HG03565 (cell line): ENCODE data around the gene SPTB.

ENCODE experiments used
- ATAC-seq: cut with Tn5 transposase; IDR thresholded peaks from one replicate; pipeline ENCODE4 v1.9.1; 2021; ENCODE audit warnings: mild to moderate bottlenecking, moderate library complexity; ENCODE audit not compliant: unreplicated experiment

Gene SPTB

DNA sequence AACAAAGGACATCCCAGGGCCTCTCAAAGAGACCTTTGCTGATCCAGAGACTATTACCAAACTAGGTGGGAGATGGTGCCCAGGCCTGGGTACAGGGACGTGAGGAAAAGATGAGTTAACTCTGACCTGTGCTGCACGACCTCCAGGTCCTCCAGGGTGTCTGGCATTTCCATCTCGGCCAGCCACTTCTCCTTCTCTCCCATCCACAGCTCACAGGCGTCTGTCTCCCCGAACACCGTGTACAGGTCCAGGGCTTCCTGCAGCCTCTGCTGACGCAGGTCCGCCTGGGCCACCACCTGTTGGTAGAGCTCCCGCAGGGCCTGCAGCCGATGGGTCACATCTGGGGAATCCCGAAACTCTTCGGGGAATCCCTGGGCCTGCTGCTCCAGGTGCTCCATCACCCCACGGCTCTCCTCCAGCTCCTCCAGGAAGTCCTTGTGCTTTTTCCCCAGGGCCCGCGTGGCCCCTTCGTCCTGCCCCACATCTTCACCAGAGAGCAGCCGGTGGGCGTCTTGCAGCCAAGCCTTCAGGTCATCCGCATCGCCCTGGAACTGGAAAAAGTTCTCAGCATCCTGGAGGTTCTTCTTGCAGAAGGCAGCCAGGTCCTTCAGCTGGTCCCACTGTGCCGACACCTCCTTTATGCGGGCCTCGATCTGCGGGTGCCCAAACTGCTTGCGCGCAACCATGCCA, 86.7 kb downstream of the SPTB start:
- ATAC-seq: no peak

DNA sequence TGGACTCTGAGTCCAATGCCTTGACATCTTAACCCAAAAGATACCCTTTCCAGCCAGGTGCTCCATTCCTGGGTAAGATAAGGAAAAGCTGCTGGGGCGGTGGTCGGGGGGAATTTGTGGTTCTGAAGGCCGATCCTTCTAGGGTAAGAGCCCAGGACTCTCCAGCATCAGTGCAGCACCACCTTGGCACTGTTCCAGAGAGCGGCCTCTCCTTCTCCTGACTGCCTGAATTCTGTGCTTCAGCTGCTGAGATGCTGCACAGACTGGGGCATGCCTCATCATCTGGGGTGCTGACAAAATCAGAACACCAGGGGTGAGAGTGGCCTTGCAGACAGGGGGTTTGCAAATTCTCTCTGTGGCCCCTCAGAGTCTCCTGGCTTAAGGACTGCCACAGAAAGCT, 87.5 kb downstream of the SPTB start:
- ATAC-seq: no peak

DNA sequence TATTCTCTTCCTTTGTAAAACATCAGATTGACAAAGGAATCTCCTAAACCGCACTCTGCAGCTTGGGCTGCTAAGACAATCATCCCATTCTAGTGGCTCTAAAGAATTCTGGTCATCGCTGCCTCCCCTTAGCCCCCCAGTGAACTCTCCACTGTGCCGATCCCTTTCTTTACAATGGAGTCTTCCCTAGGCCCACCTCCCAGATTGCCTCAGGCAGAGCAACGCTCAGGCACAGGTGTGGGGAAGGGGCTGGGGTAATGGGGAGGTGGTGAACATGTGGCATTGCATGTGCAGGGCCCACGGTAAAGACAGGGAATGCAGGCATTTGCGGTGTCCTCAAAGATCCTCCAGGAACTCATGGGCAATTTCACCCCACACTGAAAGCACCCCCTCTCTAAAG, 89.2 kb downstream of the SPTB start:
- ATAC-seq: no peak

DNA sequence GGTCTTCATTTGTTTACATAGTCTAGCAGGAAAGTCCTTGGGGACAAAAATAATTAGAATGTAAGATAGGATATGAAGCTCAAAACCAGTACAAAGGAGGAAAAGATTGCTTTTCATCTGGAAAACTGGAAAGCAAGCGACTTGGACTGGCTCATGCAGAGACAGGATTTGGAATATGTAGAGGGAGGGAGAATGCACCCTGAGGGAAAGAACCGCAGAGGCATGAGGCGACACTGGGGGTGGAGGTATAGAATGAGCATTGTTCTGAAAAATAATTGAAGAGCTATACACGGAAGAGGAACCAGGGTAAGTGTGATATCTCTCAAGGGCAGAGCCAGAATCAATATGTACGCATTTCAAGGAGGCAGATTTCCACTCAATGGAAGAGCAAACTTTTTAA, 90.0 kb downstream of the SPTB start:
- no peak for ATAC-seq

DNA sequence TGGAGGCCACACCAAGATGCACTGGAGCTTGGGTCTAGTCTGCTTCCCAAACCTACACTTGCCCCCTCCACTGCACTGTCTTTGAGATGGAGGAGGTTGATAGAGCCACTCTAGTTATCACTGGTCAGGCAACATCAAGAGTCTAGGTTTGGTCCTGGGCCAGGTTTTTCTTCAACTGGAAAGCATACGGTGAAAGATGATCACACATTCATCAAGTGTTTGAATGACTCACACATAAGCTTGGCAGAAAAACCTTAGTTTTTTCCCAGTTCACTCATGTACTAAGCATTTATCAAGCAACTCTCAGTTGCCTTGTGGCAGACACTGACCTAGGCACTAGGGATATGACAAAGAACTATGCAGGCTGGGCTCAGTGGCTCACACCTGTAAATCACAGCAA, 91.0 kb downstream of the SPTB start:
- ATAC-seq: no peak

DNA sequence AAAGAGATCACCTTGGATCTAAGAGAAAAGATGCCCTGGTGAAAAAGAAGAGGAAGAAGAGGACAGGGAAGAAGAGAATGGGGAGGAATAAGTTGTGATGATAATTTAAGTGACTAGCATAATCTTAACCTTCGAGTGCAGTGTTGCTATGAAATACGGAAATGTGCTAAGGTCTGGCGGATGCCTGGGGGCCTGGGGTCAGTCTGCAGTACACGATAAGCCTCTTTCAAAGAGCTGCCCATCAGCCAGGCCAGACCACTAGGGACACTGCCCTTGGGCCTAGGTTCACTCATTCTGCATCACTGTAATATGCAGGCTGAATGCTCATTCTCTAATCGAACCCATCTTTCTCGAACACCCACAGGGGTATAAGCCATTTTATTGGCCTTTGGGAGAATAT, 92.1 kb downstream of the SPTB start:
- no peak for ATAC-seq

DNA sequence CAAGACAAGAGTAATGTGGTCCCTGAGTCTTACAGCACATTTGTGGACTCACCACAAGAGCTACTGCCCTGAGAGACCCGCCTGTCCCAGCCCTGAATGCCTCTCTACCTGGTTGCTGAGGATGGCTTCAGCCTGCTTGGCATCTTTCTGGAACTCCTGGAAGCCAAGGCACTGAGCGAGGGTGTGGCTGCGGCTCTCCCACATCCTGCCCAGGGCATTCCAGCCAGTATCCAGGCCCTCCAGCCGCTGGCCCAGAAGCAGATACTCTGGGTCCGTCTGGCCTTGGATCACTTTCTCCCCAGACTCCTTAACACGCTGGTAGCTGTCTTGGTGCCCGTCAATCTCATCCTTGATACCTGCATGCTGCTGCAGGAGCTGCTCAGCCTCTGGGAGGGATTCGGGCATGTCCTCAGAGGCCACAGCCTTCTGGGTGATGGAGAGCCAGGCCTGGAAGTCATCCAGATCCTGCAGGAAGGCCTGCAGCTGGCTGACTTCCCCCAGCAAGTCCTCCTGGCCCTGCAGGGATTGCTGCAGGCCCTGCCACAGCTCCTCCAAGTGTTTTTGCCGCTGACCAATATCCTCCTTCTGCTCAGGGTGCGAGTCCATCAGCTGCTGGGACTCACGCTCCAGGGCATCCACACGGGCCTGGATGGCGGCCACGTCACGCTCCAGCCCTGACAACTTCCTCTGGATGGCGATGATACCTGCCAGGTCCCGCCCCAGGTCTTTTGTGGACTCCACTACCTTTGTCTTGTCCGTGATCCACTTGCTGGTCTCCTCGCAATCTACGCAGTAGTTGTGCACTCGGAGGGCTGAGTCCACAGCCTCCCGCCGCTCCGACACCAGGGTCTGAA, 93.2 kb downstream of the SPTB start:
- no peak for ATAC-seq

DNA sequence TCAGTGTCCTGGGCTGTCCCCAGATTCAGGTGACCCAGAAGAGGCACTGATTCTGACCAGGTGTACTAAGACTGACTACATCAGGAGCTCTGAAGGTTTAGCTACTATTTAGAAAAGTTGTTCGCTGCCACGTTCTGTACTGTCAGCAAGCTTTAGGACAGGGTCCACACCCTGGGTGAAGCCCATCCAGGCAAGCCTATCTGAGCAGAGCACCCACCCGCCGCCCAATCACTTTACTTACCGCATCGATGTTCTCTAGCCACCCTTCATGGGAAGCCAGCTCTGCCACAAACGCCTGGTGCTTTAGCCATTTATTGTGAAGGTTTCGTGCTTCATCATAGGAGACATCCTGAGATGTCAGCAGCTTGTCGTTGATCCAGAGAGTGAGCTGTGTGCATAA, 95.7 kb downstream of the SPTB start:
- no peak for ATAC-seq

DNA sequence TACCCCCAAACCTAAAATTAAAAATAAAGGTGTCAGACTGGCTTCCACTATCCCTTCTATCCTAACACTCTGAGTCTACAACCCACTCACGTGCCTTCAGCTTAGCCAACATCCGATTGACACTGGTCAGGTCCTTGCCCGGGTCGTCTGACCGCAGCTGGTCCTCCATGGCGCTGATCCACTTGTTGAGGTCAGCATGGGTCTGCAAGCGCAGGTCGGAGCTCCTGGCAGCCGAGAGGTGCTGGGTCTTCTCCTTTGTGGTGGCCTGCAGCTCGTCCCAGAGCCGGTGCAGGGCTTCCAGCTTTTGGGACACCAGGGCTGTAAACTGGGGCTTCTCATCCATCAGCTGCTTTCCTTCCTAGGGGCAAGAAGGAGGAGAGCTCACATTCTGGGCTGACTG, 97.5 kb downstream of the SPTB start:
- no peak for ATAC-seq

DNA sequence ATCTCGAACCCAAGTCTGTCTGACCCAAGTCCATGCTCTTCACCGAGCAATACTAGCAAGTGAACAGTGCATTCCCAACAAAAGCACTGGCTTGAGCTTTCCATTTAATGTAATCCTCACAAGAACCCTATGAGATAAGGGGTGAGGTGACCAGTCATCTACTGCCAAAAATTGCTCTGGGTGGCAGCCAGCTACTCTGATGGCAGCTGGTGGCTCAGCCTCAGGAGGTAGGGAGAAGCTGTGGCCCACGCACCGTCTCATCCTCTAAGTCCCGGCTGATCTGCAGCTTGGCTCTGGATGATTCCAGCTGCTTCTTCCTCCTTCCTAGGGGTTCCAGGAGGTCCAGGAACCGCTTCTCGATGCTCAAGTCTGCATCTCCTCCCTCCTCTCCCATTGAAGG, 100.2 kb downstream of the SPTB start:
- ATAC-seq: no peak

DNA sequence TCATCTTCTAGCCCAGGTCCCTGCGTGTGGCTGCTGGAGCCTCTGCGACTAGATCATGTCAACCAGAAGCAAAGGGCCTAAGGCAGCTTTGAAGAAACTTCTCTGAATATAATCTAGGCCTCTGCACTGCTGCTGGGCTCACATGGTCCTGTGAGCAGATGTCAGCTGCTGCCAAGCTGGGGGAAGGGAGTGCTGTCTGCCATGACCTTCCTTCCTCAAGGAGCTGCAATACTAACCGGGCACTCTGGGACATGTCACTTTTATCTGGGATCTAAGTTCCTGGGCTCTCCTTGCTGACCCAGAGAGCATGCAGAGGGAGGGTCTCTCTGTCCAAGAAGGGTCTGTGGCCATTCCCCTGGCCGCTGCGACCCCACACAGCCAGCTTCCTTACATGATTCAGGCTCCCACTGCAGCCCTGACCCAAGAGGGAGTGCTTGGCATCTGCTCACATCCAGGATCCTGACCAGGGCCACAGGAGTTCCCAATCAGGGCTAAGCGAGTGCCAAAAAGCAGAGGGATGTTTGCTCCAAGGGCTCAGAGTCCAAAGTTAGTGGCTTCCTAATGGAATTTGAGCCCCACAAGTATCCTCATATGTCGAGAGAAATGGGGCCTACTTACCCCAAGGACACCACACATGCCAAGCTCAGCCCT, 101.5 kb downstream of the SPTB start:
- ATAC-seq: no peak

DNA sequence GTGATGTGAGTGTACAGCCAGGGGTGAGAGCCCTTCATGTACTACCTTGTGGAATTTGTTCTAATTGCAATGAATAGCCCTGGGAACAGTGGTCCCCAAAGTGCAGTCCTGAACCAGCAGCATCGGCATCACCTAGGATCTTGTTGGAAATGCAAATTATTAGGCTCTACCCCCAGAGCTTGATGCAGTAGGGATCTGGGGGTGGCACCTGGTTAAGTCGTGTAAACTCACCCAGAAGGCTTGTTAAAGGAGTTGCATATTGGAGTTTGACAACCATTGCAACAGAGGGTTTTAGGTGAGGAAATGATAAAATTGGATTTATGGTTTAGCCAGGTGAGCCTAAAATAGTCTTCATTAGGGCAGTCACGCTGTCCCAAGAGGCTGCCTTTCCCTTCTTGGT, 102.2 kb downstream of the SPTB start:
- ATAC-seq: no peak

DNA sequence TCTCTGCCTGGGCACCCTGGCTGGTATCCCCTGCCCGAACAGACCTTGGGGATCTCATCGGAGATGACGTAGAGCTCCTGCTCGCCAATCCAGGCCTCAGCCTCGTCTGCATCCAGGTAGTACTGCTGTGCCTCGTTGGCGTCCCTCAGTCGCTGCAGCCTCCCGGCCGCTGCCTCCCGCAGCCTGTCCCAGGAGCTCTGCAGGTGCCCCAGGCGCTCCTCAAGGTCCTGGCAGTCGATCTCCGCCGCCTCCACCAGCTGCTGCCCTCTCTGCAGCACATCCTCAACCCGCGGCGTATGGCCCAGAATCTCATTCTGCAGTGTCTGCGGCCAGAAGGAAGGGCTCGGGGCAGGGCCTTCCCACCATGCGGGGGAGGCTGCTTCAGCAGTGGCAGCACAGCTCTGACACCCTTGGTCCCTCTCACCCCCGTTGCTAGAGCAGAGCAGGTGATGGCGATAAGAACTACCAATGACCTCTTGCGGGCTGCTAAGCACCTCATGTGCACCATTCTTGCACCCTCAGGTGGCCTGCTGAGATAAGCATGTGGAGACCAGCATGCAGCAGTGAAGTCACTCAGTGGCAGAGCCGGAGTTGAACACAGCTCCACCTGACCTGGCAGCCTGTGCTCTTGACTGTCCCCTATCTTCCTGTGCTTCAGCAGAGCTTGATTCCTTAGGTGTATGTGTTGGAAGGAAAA, 104.5 kb downstream of the SPTB start:
- no peak for ATAC-seq

DNA sequence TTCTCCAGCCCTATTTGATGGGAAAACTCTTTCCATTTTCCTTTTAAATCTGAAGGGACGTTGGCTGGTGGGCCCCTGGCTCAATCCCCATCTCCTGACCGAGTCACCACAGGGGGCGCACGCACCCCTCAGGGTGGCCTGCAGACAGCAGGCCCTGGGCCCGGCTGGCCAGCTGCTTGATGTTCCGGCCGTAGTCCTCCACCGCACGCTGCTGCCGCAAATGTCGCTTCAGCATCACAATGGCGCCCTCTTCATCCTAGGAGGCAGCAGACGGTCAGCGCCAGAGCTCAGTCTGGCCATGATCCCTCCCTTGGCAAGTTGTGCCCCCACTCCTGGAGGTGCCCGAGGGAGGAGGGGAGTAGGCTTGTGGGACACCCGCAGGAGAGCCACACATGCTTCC, 105.4 kb downstream of the SPTB start:
- ATAC-seq: no peak

DNA sequence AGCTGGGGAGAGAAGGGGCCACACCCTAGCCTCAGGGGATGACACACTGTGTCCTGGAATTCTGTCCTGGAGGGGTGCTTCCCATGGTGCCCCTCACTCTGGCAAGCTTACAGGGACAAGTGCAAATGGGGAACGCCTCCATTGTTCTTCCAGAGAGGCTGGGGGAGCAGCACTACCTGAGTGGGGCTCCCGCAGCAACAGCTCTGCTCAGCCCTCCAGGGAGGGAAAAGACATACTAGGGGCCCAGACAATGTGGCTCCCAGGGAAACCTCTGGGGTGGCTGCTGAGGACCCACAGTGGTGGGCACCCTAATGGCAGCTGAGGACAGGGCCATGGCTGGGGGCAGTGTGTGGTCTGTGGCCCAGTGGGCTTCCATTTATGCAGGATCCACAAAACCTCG, 106.1 kb downstream of the SPTB start:
- no peak for ATAC-seq

DNA sequence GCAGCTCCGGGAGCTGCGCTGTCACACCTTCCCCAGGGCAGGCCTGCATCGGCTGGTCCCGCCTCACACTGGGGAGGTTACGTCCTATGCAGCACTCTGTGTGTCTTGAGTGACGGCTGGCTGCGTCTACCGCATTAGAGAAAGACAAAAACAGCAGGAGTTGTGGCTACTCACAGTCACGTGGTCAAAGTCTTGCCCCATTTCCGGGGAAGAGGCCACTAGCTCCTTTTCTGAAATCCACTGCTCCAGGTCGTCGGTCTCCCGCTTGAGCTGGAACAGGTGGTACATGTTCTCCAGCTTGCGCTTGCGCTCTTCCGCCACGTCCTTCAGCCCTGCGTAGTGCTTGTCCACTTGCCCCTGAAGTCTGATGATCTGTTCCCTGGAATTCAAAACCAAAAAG, 106.7 kb downstream of the SPTB start:
- ATAC-seq: no peak

DNA sequence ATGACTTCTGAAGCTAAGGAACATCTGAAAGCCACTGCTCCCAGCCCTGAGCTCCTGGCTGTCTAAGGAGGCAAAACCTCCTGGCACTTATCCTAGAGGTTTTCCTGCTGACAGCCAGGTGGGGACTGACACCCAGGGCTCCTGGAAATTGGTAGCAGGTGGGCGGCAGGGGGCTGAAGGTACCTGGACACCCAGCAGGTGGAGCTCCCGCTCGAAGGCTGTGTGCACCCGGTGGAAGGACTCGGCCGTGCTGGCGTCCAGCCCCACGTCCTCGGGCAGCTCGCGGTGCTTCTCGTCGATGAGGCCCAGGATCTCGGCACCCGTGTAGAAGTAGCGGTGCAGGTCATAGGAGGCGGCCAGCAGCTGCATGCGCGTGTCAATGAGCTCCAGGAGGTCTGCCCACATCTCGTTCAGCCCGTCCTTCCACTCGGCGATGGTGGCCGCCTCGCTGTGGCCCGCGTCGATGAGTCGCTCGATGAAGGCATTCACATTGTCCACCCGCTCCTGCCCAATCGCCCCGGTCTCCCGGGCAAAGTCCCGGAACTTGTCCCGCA, 107.2 kb downstream of the SPTB start:
- no peak for ATAC-seq

DNA sequence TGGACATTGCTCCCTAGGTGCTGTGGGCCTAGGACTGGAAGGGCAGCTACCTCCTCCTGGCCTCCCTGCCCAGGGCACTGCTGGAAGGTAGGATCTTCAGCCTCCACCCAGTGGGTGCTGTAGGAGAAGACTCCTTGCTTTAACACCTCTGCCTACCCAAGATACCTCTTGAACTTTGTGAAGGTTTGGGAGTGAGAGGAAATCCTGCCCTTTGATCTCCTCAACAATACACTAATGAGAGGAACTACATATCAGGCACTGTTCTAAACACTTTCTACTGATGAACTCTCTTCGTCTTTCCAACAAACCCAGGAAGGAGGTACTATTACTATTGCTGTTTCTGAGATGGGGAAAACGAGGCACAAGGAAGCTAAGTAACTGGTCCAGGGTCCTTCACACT, 108.5 kb downstream of the SPTB start:
- no peak for ATAC-seq

DNA sequence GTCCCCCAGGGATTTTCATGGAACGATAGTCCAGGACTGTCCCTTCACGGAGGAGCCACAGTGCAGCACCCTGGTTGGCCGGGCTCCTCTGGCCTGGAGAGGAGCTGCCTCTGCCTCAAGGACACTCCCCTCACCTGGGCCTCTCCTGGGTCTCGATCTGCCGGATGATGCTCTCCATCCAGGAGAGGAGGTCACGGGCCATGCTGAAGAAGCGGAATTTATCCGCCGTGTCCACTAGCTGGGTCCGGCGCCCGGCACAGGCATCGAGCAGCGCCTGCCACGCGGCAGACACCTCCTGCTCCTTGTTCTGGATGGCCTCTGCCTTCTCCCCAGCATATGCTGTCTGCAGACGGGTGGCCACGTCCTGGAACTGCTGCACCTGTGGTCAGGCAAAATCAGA, 109.0 kb downstream of the SPTB start:
- ATAC-seq: no peak

DNA sequence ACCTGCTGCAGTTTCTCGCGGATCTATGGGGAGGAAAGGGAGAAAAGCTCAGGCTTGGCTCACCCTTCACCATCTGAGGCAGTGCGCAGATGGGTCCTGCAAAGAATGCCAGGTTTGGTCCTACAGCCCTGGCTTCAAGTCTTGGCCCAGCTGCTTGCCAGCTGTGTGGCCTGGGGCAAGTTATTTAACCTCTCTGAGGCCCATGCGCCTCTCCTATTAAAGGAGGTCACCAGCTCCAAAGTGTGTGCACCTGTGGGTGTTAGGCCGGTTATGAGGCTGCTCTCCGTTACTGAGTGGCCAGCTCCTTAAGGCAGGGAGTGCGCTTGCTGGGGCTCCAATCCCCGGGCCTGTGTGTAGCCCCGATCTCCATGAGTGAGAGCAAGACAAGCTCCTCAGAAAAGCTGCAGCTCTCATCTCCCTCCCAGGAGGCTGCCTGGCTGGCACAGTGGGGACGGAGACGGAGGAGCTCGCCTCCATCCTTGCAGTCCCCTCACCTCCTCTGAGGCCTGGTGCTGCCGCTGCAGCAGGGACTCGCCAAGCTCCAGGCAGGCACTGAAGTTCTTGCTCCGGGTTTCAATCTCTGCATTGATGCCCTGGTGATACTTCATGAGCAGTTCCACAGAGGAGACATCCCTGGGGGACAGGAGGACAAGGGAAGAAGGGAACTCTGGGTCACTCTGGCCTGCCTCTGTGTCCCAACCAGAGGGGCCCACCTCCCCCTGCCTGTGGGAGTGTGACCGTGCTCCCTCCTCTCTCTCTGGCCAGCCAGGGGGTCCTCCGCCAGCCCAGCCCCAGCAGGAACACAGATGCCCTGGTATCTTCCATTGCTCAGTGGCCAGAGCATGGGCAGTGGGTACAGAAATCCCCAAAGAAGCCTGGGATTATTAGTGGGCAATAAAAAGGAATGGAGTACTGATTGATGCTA, 110.3 kb downstream of the SPTB start:
- ATAC-seq: no peak
